Measurements from ENCODE around the gene EPHA6. TPM values are rescaled to one million over a fixed set of nuclear protein-coding genes. Genes with fewer than 3 reads are reported as not detected.

EPHA6 gene
- total RNA-seq, 1 experiment from 2014 or later: 0.61 TPM

DNA sequence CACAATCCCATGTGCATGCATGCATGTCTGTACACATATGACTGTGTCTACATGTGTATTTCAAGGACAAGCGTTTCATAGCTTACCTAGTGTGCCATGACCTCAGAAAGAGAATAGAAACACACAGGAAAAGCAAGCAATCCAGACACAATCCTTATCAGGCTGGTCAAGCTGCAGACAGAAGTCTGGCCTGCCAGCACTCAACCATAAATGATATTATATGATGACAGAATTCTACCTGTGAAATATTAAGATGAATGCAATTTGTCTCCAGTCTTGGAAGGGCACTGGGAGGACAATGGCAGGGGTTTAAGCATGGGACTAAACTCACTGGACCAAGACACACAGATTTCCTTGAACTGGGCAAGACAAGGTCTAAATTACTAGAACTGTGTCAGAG lies 899.2 kb downstream of the EPHA6 start:
- TF ChIP-seq, protein P1, sequence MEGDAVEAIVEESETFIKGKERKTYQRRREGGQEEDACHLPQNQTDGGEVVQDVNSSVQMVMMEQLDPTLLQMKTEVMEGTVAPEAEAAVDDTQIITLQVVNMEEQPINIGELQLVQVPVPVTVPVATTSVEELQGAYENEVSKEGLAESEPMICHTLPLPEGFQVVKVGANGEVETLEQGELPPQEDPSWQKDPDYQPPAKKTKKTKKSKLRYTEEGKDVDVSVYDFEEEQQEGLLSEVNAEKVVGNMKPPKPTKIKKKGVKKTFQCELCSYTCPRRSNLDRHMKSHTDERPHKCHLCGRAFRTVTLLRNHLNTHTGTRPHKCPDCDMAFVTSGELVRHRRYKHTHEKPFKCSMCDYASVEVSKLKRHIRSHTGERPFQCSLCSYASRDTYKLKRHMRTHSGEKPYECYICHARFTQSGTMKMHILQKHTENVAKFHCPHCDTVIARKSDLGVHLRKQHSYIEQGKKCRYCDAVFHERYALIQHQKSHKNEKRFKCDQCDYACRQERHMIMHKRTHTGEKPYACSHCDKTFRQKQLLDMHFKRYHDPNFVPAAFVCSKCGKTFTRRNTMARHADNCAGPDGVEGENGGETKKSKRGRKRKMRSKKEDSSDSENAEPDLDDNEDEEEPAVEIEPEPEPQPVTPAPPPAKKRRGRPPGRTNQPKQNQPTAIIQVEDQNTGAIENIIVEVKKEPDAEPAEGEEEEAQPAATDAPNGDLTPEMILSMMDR (conservative IDR thresholded peaks at IDR 0.05): no peak
- Histone ChIP-seq H2BK120ac (ENCODE audit: low read depth, low read length, poor library complexity, severe bottlenecking) (no peak overlapping the region), H2BK20ac (ENCODE audit: low read depth, low read length, poor library complexity, severe bottlenecking) (no peak overlapping the region), H2AFZ (ENCODE audit: low read length) (no peak overlapping the region), H3K4me1 (ENCODE audit: insufficient read depth, low read length) (no peaks in the 10 kb centered on the region), H3K4me2 (ENCODE audit: insufficient read depth, insufficient read length, low read length) (no peak overlapping the region), H4K20me1 (ENCODE audit: control insufficient read depth, insufficient read depth, insufficient read length) (no peaks in the 10 kb centered on the region), H2BK12ac (ENCODE audit: insufficient read length, low read depth, low read length) (no peak overlapping the region), H3K4ac (ENCODE audit: low read depth, low read length) (no peak overlapping the region), H3K27me3 (ENCODE audit: insufficient read depth, low read length) (no peaks in the 10 kb centered on the region), H3K18ac (ENCODE audit: insufficient read length, low read depth, low read length) (no peak overlapping the region), H2BK5ac (ENCODE audit: insufficient read length, low read length) (no peak overlapping the region), H3K56ac (ENCODE audit: insufficient read length, low read depth, low read length) (no peak overlapping the region), H3K14ac (ENCODE audit: insufficient read depth, low read length) (no peak overlapping the region), H3K79me2 (ENCODE audit: insufficient read depth, low read length) (no peaks in the 10 kb centered on the region), H3K23ac (ENCODE audit: insufficient read length, low read depth, low read length) (no peak overlapping the region), H3T11ph (ENCODE audit: low read length) (no peak overlapping the region), H3K27ac (ENCODE audit: insufficient read length, low read depth, low read length) (no peak overlapping the region), H4K91ac (ENCODE audit: insufficient read length, low read depth, low read length) (no peak overlapping the region), H3K79me1 (ENCODE audit: insufficient read depth, low read depth, low read length, poor library complexity, severe bottlenecking) (no peaks in the 10 kb centered on the region), H3K9ac (ENCODE audit: extremely low read depth, insufficient read length, low read length) (no peak overlapping the region), H3K23me2 (ENCODE audit: insufficient read length, low read depth, low read length, poor library complexity, severe bottlenecking) (no peaks in the 10 kb centered on the region), H4K5ac (ENCODE audit: insufficient read length, low read depth, low read length) (no peak overlapping the region), H2AK5ac (ENCODE audit: insufficient read length, low read length) (no peak overlapping the region), H2BK15ac (ENCODE audit: low read depth, low read length) (no peak overlapping the region), H4K8ac (replicated peaks; ENCODE audit: insufficient read length, low read depth, low read length) (no peak overlapping the region), H3K9me3 (ENCODE audit: control insufficient read depth, low read depth, low read length) (no peaks in the 10 kb centered on the region)
- Mint-ChIP-seq H3K4me3 (no peak overlapping the region), H3K36me3 (ENCODE audit: insufficient read depth in 1 of 3, low read depth in 3 of 3) (peaks cover 10 to 16% (median 12%) of the 10 kb centered on the region in 3 experiments), H3K27me3 (ENCODE audit: low read depth) (peaks cover 2% of the 10 kb centered on the region; the same call in 1 of the 2 replicates), H3K4me1 (peaks cover 12 to 13% of the 10 kb centered on the region in 2 experiments), H3K27ac (no peak overlapping the region), H3K9me3 (peaks cover 6 to 17% of the 10 kb centered on the region in 2 experiments)
- WGBS (ENCODE audit: extremely low coverage, insufficient read length, low lambda C conversion rate): no CpG with 5 or more reads among the region's 1 CpG
- no peak for DNase-seq
